Neural cell (in vitro differentiated cells): ENCODE data around the gene NOD2. TPM values are rescaled to one million over a fixed set of nuclear protein-coding genes. Genes with fewer than 3 reads are reported as not detected.

ENCODE experiments used
- H2AFZ ChIP-seq: fragments of 200-600, 300-800 bp; sonication (generic), shearing (Covaris generic); 2 replicates; pipeline ENCODE4 v1.6.0; 2014; ENCODE audit warnings: low read depth, mild to moderate bottlenecking, antibody characterized with exemption, low read length, moderate library complexity
- H3F3A ChIP-seq: fragments of 200-600 bp; shearing (Covaris generic); 2 replicates; pipeline ENCODE4 v1.6.1; 2016; ENCODE audit warnings: mild to moderate bottlenecking, moderate library complexity, mixed read lengths, antibody characterized with exemption, low read length; ENCODE audit not compliant: insufficient read depth, poor library complexity, severe bottlenecking
- H3K27ac ChIP-seq: fragments of 200-600, 300-800 bp; sonication (generic), shearing (Covaris generic); 2 replicates; pipeline ENCODE4 v1.5.1; 2014; ENCODE audit warnings: mild to moderate bottlenecking, low read length, moderate library complexity
- H3K27me3 ChIP-seq: fragments of 300-800, 200-600 bp; sonication (generic), shearing (Covaris generic); 2 replicates; pipeline ENCODE4 v1.6.0; 2014; ENCODE audit warnings: mild to moderate bottlenecking, low read depth, low read length, moderate library complexity; ENCODE audit not compliant: insufficient read depth
- H3K36me3 ChIP-seq: fragments of 300-800, 200-600 bp; sonication (generic), shearing (Covaris generic); 2 replicates; pipeline ENCODE4 v1.5.1; 2014; ENCODE audit warnings: mild to moderate bottlenecking, antibody characterized with exemption, low read length, moderate library complexity; ENCODE audit not compliant: insufficient read depth
- H3K4me2 ChIP-seq: fragments of 300-800, 200-600 bp; sonication (generic), shearing (Covaris generic); 2 replicates; pipeline ENCODE4 v1.6.0; 2014; ENCODE audit warnings: mild to moderate bottlenecking, low read length
- H3K4me3 ChIP-seq: fragments of 300-800, 200-600 bp; sonication (generic), shearing (Covaris generic); 2 replicates; pipeline ENCODE4 v1.5.1; 2014; ENCODE audit warnings: mild to moderate bottlenecking, low read length, moderate library complexity
- H3K79me2 ChIP-seq: fragments of 200-600 bp; shearing (Covaris generic); replicated peaks from 2 replicates; pipeline ENCODE4 v1.6.0; 2014; ENCODE audit warnings: mild to moderate bottlenecking, low read length, moderate library complexity; ENCODE audit not compliant: insufficient read depth
- H3K9ac ChIP-seq: fragments of 300-800, 200-600 bp; sonication (generic), shearing (Covaris generic); 2 replicates; pipeline ENCODE4 v1.6.1; 2016; ENCODE audit warnings: mild to moderate bottlenecking, low read length, mixed read lengths
- H3K9me2 ChIP-seq: fragments of 200-600 bp; shearing (Covaris generic); 2 replicates; pipeline ENCODE4 v1.6.1; 2016; ENCODE audit warnings: mild to moderate bottlenecking, low read length, mixed read lengths; ENCODE audit not compliant: insufficient read depth
- H3K9me3 ChIP-seq: fragments of 200-600, 300-800 bp; sonication (generic), shearing (Covaris generic); 2 replicates; pipeline ENCODE4 v1.6.1; 2016; ENCODE audit warnings: mild to moderate bottlenecking, mixed run types, low read length, moderate library complexity, mixed read lengths
- H4K20me1 ChIP-seq: fragments of 200-600 bp; shearing (Covaris generic); 2 replicates; pipeline ENCODE4 v1.6.1; 2016; ENCODE audit warnings: mild to moderate bottlenecking, mixed run types; ENCODE audit not compliant: insufficient read depth
- EP300 ChIP-seq: fragments of 450-650 bp; conservative IDR thresholded peaks from 2 replicates; pipeline ENCODE4 v1.6.1; 2014; ENCODE audit warnings: antibody characterized with exemption, mild to moderate bottlenecking, moderate library complexity; ENCODE audit not compliant: poor library complexity, severe bottlenecking
- EZH2 ChIP-seq: fragments of 200-600, 300-800 bp; shearing (Covaris generic), sonication (generic); IDR thresholded peaks from 2 replicates; pipeline ENCODE4 v1.6.1; 2014; ENCODE audit warnings: antibody characterized with exemption, low read length, borderline replicate concordance, mild to moderate bottlenecking; ENCODE audit not compliant: insufficient read depth, poor library complexity, severe bottlenecking
- MXI1 ChIP-seq: fragments of 450-650 bp; conservative IDR thresholded peaks from 2 replicates; pipeline ENCODE4 v1.6.1; 2014; ENCODE audit warnings: antibody characterized with exemption, mild to moderate bottlenecking; ENCODE audit not compliant: poor library complexity, severe bottlenecking
- POLR2AphosphoS5 ChIP-seq: IDR thresholded peaks from 2 replicates; pipeline ENCODE4 v1.6.1; 2012
- RAD21 ChIP-seq: fragments of 450-650 bp; conservative IDR thresholded peaks from 2 replicates; pipeline ENCODE4 v1.6.1; 2014; ENCODE audit warnings: antibody characterized with exemption, mild to moderate bottlenecking, moderate library complexity
- REST ChIP-seq: IDR thresholded peaks from 2 replicates; pipeline ENCODE4 v1.6.1; 2012; ENCODE audit warnings: borderline replicate concordance
- SMC3 ChIP-seq: fragments of 450-650 bp; conservative IDR thresholded peaks from 2 replicates; pipeline ENCODE4 v1.6.1; 2014; ENCODE audit warnings: antibody characterized with exemption, mild to moderate bottlenecking, moderate library complexity; ENCODE audit not compliant: poor library complexity
- TAF1 ChIP-seq: IDR thresholded peaks from 2 replicates; pipeline ENCODE4 v1.6.1; 2012; ENCODE audit warnings: low read depth
- polyA plus RNA-seq: library from polyadenylated mRNA; depleted of rRNA; stranded (reverse); fragments of >200 nt; gene quantifications from 2 replicates; pipeline ENCODE4 v1.2.3, GENCODE V29; 2014
- TF ChIP-seq, protein P1 (sequence below): fragments of 450-650 bp; IDR thresholded peaks from 2 replicates; pipeline ENCODE4 v1.5.1; 2014; ENCODE audit warnings: antibody characterized with exemption, mild to moderate bottlenecking, moderate library complexity; ENCODE audit not compliant: poor library complexity, severe bottlenecking

Gene NOD2
- polyA plus RNA-seq, 1 donor from 2014 or later: not detected

DNA sequence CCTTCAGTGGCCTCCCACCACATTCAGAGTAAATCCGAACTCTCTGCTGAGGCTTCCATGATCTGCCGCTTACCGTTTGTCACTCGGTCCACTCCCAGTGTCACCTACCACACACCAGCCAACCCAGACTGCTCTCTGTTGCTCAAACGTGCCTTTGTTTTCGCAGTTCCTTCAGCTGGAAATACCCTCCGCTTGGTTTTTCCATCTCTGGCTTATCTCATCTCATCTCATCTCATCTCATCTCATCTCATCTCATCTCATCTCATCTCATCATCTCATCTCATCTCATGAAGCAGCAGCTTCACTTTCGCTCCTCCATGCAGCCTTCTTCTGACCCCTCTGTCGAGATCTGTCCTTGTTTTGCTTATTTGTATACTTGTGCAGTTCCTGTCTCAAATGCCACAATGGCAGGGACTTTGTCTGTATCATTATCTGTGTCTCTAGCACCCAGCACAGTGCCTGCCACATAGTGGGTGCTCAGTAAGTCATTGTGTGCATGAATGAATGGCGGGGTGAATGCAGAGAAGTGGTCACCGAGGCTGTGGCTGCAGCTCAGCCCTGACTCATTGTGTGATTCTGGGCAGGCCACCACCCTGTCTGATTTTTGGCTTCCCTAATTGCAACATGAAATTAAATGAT, 8.5 kb upstream of the NOD2 start:
- H3K4me2 ChIP-seq: no peak overlapping the region
- no peak overlapping the region for H2AFZ ChIP-seq
- H3K9me3 ChIP-seq: no peaks in the 10 kb centered on the region
- no peaks in the 10 kb centered on the region for H3F3A ChIP-seq
- no peaks in the 10 kb centered on the region for H3K79me2 ChIP-seq
- H3K27me3 ChIP-seq: no peaks in the 10 kb centered on the region
- H4K20me1 ChIP-seq: no peaks in the 10 kb centered on the region
- no peaks in the 10 kb centered on the region for H3K9me2 ChIP-seq
- H3K9ac ChIP-seq: no peak overlapping the region
- no peak overlapping the region for H3K27ac ChIP-seq
- H3K4me3 ChIP-seq: no peak overlapping the region
- no peaks in the 10 kb centered on the region for H3K36me3 ChIP-seq
- TF ChIP-seq TAF1 (no peak), SMC3 (no peak), REST (no peak), EZH2 (no peak), EP300 (no peak), MXI1 (no peak), RAD21 (no peak), POLR2AphosphoS5 (no peak)
- TF ChIP-seq, protein P1, sequence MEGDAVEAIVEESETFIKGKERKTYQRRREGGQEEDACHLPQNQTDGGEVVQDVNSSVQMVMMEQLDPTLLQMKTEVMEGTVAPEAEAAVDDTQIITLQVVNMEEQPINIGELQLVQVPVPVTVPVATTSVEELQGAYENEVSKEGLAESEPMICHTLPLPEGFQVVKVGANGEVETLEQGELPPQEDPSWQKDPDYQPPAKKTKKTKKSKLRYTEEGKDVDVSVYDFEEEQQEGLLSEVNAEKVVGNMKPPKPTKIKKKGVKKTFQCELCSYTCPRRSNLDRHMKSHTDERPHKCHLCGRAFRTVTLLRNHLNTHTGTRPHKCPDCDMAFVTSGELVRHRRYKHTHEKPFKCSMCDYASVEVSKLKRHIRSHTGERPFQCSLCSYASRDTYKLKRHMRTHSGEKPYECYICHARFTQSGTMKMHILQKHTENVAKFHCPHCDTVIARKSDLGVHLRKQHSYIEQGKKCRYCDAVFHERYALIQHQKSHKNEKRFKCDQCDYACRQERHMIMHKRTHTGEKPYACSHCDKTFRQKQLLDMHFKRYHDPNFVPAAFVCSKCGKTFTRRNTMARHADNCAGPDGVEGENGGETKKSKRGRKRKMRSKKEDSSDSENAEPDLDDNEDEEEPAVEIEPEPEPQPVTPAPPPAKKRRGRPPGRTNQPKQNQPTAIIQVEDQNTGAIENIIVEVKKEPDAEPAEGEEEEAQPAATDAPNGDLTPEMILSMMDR: no peak

- Histone ChIP-seq H3K27ac (no peak overlapping the region), H3K79me2 (no peaks in the 10 kb centered on the region), H3K27me3 (no peaks in the 10 kb centered on the region), H3F3A (no peaks in the 10 kb centered on the region), H3K9me3 (no peaks in the 10 kb centered on the region), H3K9me2 (no peaks in the 10 kb centered on the region), H3K4me2 (no peak overlapping the region), H3K36me3 (no peaks in the 10 kb centered on the region), H3K4me3 (no peak overlapping the region), H4K20me1 (no peaks in the 10 kb centered on the region), H2AFZ (no peak overlapping the region), H3K9ac (no peak overlapping the region)
- TF ChIP-seq EP300: no peak
- TF ChIP-seq REST: no peak
- TF ChIP-seq RAD21: no peak
- TF ChIP-seq, protein P1: no peak
- TF ChIP-seq POLR2AphosphoS5: no peak
- no peak for TF ChIP-seq TAF1
- no peak for TF ChIP-seq MXI1
- TF ChIP-seq EZH2: no peak
- no peak for TF ChIP-seq SMC3
Observed at GRCh38 chr16:50685462-50686063, 7.8 kb upstream of the NOD2 start.
